Panc1 (cell line): Measurements from ENCODE around the gene DUSP16. TPM values are rescaled to one million over a fixed set of nuclear protein-coding genes. Genes with fewer than 3 reads are reported as not detected.

Experiments used
- ATAC-seq: fragments of 200-7000 bp; cut with Tn5 transposase; 2 replicates; pipeline ENCODE4 v1.9.1; 2020; ENCODE audit warnings: mild to moderate bottlenecking, moderate library complexity
- BruUV-seq: library from RNA; stranded (reverse); fragments of 400-500 nt; replicated peaks from 2 replicates; lab custom pipeline; 2021; lab: Mats Ljungman, UMichigan
- CTCF ChIA-PET: fragments of 300-600 bp; sonication (Branson Sonifier 250); formaldehyde crosslinking; loops from one replicate; lab custom pipeline; 2022; ENCODE audit warnings: antibody characterized with exemption; lab: Charles Lee
- POLR2A ChIA-PET: fragments of 300-600 bp; sonication (Branson Sonifier 250); formaldehyde crosslinking; loops from one replicate; lab custom pipeline; 2022; ENCODE audit warnings: antibody characterized with exemption; lab: Charles Lee
- DNase-seq: peaks from one replicate; pipeline ENCODE4 v3.0.0-alpha.2; 2010; ENCODE audit warnings: low read depth, low spot score
- H3K27ac ChIP-seq: 2 replicates; pipeline ENCODE4 v1.5.1; 2011; ENCODE audit warnings: mild to moderate bottlenecking, low read length, inconsistent platforms
- H3K27me3 ChIP-seq: fragments of 200-500 bp; sonication (Bioruptor generic); 2 replicates; pipeline ENCODE4 v1.6.0; 2014; ENCODE audit warnings: low read length, inconsistent platforms; ENCODE audit not compliant: control insufficient read depth, insufficient read depth
- H3K36me3 ChIP-seq: fragments of 200-500 bp; sonication (Bioruptor generic); 2 replicates; pipeline ENCODE4 v1.5.1; 2014; ENCODE audit warnings: inconsistent platforms, mild to moderate bottlenecking, low read length, moderate library complexity; ENCODE audit not compliant: control insufficient read depth, insufficient read depth
- H3K4me1 ChIP-seq: 2 replicates; pipeline ENCODE4 v1.5.1; 2011; ENCODE audit warnings: inconsistent platforms, mild to moderate bottlenecking, low read length, moderate library complexity; ENCODE audit not compliant: control insufficient read depth, insufficient read depth
- H3K4me3 ChIP-seq, 2 experiments: 2 replicates each; pipeline ENCODE4 v1.5.1; 2011 to 2012; ENCODE audit warnings: low read depth in 2 of 2, low read length in 2 of 2, mild to moderate bottlenecking in 2 of 2, inconsistent platforms in 1 of 2, moderate library complexity in 1 of 2
- H3K9me3 ChIP-seq: fragments of 200-500 bp; sonication (Bioruptor generic); 2 replicates; pipeline ENCODE4 v1.5.1; 2014; ENCODE audit warnings: low read depth, mild to moderate bottlenecking, inconsistent platforms, low read length, moderate library complexity; ENCODE audit not compliant: control insufficient read depth, insufficient read depth
- CTCF ChIP-seq: fragments of 450-650 bp; IDR thresholded peaks from 2 replicates; pipeline ENCODE4 v1.5.1; 2017; ENCODE audit warnings: mild to moderate bottlenecking
- POLR2AphosphoS5 ChIP-seq: IDR thresholded peaks from 2 replicates; pipeline ENCODE4 v1.6.1; 2012; ENCODE audit warnings: mild to moderate bottlenecking, low read depth, low read length, moderate library complexity
- REST ChIP-seq, 2 experiments: IDR thresholded peaks; 2 replicates each; pipeline ENCODE4 v1.6.1; 2011 to 2012; ENCODE audit warnings: low read depth in 2 of 2, control low read depth in 1 of 2, low read length in 1 of 2, mild to moderate bottlenecking in 1 of 2, moderate library complexity in 1 of 2; ENCODE audit not compliant: insufficient read depth in 1 of 2
- SIN3A ChIP-seq: IDR thresholded peaks from 2 replicates; pipeline ENCODE4 v1.6.1; 2012; ENCODE audit warnings: low read depth, mild to moderate bottlenecking, low read length, moderate library complexity, borderline replicate concordance; ENCODE audit not compliant: insufficient read depth
- TCF7L2 ChIP-seq: IDR thresholded peaks from 2 replicates; pipeline ENCODE4 v1.6.1; 2011; ENCODE audit warnings: mild to moderate bottlenecking, low read depth, low read length, inconsistent platforms
- in situ Hi-C: cut with HindIII; loops from 2 replicates; pipeline ENCODE4 v1.10.0; 2016; ENCODE audit warnings: low sequenced_read_pairs, low pct_unique_long_range_greater_than_20kb
- intact Hi-C: fragments of 100-400 bp; cut with micrococcal nuclease; formaldehyde crosslinking; loops from one replicate; pipeline ENCODE4 v1.10.0; 2022; ENCODE audit not compliant: unreplicated experiment
- total RNA-seq: library from RNA; stranded (reverse); gene quantifications from one replicate; pipeline ENCODE4 v1.2.1, GENCODE V29; 2021; ENCODE audit not compliant: unreplicated experiment

DUSP16 gene
- total RNA-seq, 1 experiment from 2014 or later, result 12.9 TPM

- ChIA-PET CTCF (no interaction called here), POLR2A (interaction anchor here (0.7 kb wide), 1 partner anchor 511 kb away, joined by 4 read pairs; no protein-coding TSS in a partner anchor)
- in situ Hi-C loops, result no loop called here
- ATAC-seq (no peak), DNase-seq (no peak)
- H3K27me3 ChIP-seq, result no peaks in the 10 kb centered on the region
- no peak overlapping the region for H3K4me3 ChIP-seq
- H3K36me3 ChIP-seq, result peaks cover 2% of the 10 kb centered on the region; the same call in 1 of the 2 replicates
- BruUV-seq, result no TSS peak
- H3K27ac ChIP-seq, result no peak overlapping the region
- H3K9me3 ChIP-seq, result no peaks in the 10 kb centered on the region
- TF ChIP-seq TCF7L2, result no peak
- no peak for TF ChIP-seq CTCF
- no peak for TF ChIP-seq REST (IDR thresholded peaks at IDR 0.05; ENCODE audit: insufficient read depth in 1 of 2, low read depth in 2 of 2, low read length in 1 of 2)
- TF ChIP-seq POLR2AphosphoS5, result no peak
- no peak for TF ChIP-seq SIN3A
- no peaks in the 10 kb centered on the region for H3K4me1 ChIP-seq
- intact Hi-C loops, result no loop called here
Observed at GRCh38 chr12:12480074-12480473, 82.6 kb downstream of the DUSP16 start.

GRCh38 chr12:12477532-12477890, 85.2 kb downstream of the DUSP16 start:
- intact Hi-C loops, result no loop called here
- POLR2A ChIA-PET, result no interaction called here
- CTCF ChIA-PET, result no interaction called here
- Histone ChIP-seq H3K9me3 (no peaks in the 10 kb centered on the region), H3K4me3 (no peak overlapping the region), H3K27ac (no peak overlapping the region), H3K36me3 (peaks cover 2% of the 10 kb centered on the region; the same call in 1 of the 2 replicates), H3K4me1 (no peaks in the 10 kb centered on the region), H3K27me3 (no peaks in the 10 kb centered on the region)
- ATAC-seq, result no peak
- TF ChIP-seq POLR2AphosphoS5 (no peak), TCF7L2 (no peak), CTCF (no peak), SIN3A (no peak), REST (IDR thresholded peaks at IDR 0.05; ENCODE audit: insufficient read depth in 1 of 2, low read depth in 2 of 2, low read length in 1 of 2) (no peak)
- in situ Hi-C loops, result no loop called here
- DNase-seq, result no peak
- BruUV-seq, result no TSS peak
